Sciatic nerve (tissue), 2 donors: ENCODE data around the gene A2ML1. TPM values are rescaled to one million over a fixed set of nuclear protein-coding genes. Genes with fewer than 3 reads are reported as not detected.
"Not testable (repeated sequence)": the region's sequence is repeated elsewhere in the genome, so short reads cannot be mapped to it uniquely, and the experiment has no call there.

Experiments used
- ATAC-seq: fragments of 200-7000 bp; cut with Tn5 transposase; one replicate; pipeline ENCODE4 v1.9.1; 2020; ENCODE audit warnings: mild to moderate bottlenecking, moderate library complexity
- DNase-seq: peaks from one replicate; pipeline ENCODE4 v3.0.0-alpha.2; 2020; ENCODE audit warnings: low spot score
- intact Hi-C: fragments of 100-400 bp; cut with DNase I; formaldehyde crosslinking; loops from one replicate; pipeline ENCODE4 v1.14.2; 2022
- total RNA-seq: library from RNA; stranded (reverse); fragmentation: NEBNext Ultra II Directional; extraction: Animal tissue kit (Norgen Biotek cat#: 25700); gene quantifications from one replicate; pipeline ENCODE4 v1.2.1, GENCODE V29; 2021
- donor health status: DM: no; HTN: no; CAD: no.
- donor health status: DM: no; HTN: no; CAD: no.

Gene A2ML1
- total RNA-seq, 1 donor from 2014 or later: 13.6 TPM

- ATAC-seq: no peak
- intact Hi-C loops: no loop called here
- no peak for DNase-seq
Measured at GRCh38 chr12:8841778-8842177, 19.4 kb downstream of the A2ML1 start.

GRCh38 chr12:8844665-8845064 lies 22.2 kb downstream of the A2ML1 start:
- DNase-seq (peak; percentile 80), ATAC-seq (peak; percentile 94)
- intact Hi-C loops: no loop called here

DNA sequence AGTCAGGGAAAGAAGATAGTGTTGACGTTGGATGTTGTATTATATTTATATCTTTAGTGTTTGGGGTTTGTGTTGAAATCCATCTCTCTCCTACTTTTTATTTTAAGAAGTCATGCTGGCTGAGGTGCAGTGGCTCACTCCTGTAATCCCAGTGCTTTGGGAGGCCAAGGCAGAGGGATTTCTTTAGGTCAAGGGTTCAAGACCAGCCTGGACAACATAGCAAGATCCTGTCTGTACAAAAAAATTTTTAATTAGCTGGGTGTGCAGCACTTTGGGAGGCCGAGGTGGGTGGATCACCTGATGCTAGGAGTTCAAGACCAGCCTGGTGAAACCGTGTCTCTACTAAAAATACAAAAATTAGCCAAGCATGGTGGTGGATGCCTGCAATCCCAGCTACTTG lies 23.9 kb downstream of the A2ML1 start:
- ATAC-seq (no peak), DNase-seq (no peak)
- intact Hi-C loops: no loop called here

- no peak for ATAC-seq
- DNase-seq: no peak
- intact Hi-C loops: no loop called here
Measured at GRCh38 chr12:8847435-8847834, 25.0 kb downstream of the A2ML1 start.

DNA sequence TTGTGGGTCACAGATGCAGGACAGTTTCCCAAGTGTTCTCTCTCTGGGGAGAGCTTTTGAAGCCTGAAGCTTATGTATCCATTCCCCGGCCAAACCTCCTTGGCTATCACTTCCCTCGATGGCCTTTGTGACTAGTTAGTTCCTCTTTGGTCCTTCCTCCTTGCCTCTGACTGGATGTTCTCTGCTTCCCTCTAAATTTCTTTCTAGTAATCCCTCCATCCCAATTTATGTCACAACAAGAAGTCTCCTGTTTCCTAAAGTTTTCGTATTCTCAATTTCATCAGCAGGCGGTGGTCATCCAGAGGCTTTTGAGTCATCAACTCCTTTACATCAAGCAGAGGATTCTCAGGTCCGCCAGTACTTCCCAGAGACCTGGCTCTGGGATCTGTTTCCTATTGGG lies 27.5 kb downstream of the A2ML1 start:
- DNase-seq (no peak), ATAC-seq (no peak)
- intact Hi-C loops: no loop called here

GRCh38 chr12:8852119-8852518 lies 29.7 kb downstream of the A2ML1 start:
- intact Hi-C loops: no loop called here
- ATAC-seq: no peak

GRCh38 chr12:8855891-8856290 lies 33.5 kb downstream of the A2ML1 start:
- no peak for ATAC-seq
- DNase-seq: no peak

More at GRCh38 chr12:8852119-8852518, 29.7 kb downstream of the A2ML1 start:
- DNase-seq: no peak

DNA sequence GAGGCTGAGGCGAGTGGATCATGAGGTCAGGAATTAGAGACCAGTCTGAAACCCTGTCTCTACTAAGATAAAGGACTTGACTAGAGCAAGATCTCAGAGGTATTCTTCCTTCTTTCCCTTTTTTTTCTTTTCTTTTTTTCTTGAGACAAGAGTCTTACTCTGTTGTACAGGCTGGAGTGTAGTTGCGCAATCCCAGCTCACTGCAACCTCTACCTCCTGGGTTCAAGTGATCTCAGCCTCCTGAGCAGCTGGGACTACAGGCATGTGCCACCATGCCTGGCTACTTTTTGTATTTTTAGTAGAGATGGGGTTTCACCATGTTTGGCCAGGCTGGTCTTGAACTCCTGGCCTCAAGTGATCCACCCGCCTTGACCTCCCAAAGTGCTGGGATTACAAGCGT lies 37.0 kb downstream of the A2ML1 start:
- peak; percentile 30 for ATAC-seq
- intact Hi-C loops, DNase-seq: not testable (repeated sequence)

More at GRCh38 chr12:8855891-8856290, 33.5 kb downstream of the A2ML1 start:
- intact Hi-C loops: no loop called here

DNA sequence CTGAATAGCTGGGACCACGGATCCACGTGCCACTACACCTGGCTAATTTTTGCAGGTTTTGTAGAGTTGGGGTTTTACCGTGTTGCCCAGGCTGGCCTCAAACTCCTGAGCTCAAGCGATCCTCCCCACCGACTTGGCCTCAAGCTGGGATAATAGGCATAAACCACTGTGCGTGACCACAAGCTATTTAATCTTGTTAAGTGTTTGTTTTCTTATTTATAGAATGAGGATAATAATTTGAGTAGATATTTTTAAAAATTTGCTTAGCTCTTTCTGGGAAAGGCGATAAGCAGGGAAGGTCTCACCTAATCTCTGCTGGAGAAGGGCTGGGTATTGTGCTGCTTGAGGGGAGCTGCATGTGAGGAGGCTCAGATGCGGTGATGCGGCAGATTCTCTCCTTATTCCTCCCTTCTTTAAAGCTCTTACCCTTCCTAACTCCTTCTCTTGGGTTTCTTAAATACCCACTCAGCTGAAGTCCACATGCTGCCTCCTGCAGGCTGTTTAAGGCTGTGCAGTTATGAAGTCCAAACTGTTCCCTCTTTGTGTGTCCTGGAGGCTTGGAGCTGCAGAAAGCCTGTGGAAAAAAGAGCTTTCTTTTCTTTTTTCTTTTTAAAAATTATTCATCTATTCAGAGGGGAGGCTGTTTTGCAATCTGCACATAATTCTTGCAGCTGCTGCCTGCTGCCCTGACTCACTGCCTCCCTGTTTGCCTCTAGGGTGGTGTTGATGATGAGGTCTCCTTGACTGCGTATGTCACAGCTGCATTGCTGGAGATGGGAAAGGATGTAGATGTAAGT lies 37.9 kb downstream of the A2ML1 start:
- ATAC-seq: peak; percentile 90
- intact Hi-C loops: loop anchor here (5.0 kb wide), 1 partner anchor 178 kb away; no protein-coding TSS in a partner anchor
- peak; percentile 69 for DNase-seq

GRCh38 chr12:8866429-8866828 lies 44.0 kb downstream of the A2ML1 start:
- intact Hi-C loops: no loop called here
- DNase-seq (no peak), ATAC-seq (no peak)

GRCh38 chr12:8867009-8867408 lies 44.6 kb downstream of the A2ML1 start:
- DNase-seq (no peak), ATAC-seq (no peak)
- intact Hi-C loops: no loop called here

DNA sequence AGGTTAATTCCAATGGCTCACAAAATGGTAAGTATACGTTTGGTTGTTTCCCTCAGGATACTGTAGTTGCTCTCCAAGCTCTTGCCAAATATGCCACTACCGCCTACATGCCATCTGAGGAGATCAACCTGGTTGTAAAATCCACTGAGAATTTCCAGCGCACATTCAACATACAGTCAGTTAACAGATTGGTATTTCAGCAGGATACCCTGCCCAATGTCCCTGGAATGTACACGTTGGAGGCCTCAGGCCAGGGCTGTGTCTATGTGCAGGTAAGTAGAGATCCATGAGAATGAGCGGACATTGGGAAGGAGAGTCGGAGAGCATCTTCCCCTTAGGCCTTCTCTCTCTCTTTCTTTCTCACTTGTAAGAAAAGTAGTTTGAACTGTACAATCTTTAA lies 45.4 kb downstream of the A2ML1 start:
- intact Hi-C loops: no loop called here

DNA sequence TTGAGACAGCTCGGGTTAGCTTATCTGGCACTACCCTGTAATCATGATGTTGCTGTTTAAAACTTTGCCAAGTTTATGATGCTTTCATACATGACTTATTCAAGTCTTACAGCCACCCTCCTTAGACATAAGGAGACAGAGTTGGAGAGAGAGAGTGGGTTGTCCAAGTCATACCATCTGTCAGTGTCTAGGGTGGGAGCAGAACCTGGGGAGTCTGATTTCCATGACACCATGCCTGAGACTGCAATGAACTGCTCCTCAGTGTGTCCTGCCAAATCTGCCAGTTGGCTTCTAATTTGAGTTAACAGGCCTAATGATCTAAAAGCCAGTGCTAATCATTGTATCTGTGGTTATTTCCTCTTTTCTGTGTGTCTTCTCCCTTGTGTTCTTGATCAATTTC lies 48.2 kb downstream of the A2ML1 start:
- intact Hi-C loops: no loop called here
- ATAC-seq: peak; percentile 67
- no peak for DNase-seq

More for the DNA sequence above, 45.4 kb downstream of the A2ML1 start:
- ATAC-seq: no peak
- DNase-seq: no peak

DNA sequence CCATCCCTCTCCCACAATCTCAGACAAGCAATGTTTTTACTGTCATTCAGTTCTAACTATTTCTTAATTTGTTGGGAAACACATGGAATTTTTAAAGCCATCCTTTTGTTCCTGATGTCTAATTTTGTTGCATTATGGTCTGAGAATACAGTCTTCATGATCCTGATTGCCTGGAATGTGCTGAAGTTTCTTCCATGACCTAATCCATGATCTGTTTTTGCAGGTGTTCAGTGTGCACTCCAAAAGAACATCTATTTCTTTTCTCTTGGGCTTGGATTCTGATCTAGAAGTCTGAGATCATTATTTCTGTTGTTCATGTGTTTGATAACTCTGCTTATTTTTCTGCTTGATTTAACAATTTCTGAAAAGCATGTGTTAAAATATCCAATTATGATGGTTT lies 48.6 kb downstream of the A2ML1 start:
- peak; percentile 90 for ATAC-seq
- DNase-seq: no peak
- intact Hi-C loops: no loop called here

- ATAC-seq: no peak
- intact Hi-C loops: no loop called here
- DNase-seq: no peak
Measured at GRCh38 chr12:8876887-8877286, 54.5 kb downstream of the A2ML1 start.

- intact Hi-C loops: no loop called here
- no peak for ATAC-seq
- no peak for DNase-seq
Measured at GRCh38 chr12:8886502-8887284, 64.3 kb downstream of the A2ML1 start.

DNA sequence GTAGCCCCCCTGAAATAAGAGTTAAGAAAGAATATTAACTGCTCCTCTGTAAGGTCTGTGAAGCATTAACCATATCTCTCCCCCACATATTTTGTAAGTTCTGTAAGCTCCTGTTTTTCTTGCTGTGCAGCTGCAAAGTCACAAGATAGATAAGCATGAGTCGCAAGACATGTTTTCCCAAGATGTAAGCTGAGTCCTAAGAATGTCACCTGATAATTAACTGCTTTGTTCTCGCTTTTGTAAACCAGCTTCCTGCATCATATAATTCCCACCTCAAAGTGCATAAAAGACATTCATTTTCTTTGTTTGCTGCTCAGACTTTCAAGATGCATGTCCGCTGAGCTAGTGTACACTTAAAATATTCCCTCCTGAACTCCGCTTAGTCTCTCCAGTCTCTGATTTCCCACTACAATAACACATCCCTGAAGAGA lies 64.9 kb downstream of the A2ML1 start:
- intact Hi-C loops: no loop called here

GRCh38 chr12:8890313-8891085 lies 68.1 kb downstream of the A2ML1 start:
- peak; percentile 90 for ATAC-seq
- DNase-seq: peak; percentile 78
- intact Hi-C loops: no loop called here

More for the DNA sequence above, 64.9 kb downstream of the A2ML1 start:
- DNase-seq: no peak
- no peak for ATAC-seq

- ATAC-seq: no peak
- intact Hi-C loops: no loop called here
- DNase-seq: no peak
Measured at GRCh38 chr12:8891976-8892375, 69.6 kb downstream of the A2ML1 start.
